ENCODE results near the gene RASD2.

Gene RASD2

DNA sequence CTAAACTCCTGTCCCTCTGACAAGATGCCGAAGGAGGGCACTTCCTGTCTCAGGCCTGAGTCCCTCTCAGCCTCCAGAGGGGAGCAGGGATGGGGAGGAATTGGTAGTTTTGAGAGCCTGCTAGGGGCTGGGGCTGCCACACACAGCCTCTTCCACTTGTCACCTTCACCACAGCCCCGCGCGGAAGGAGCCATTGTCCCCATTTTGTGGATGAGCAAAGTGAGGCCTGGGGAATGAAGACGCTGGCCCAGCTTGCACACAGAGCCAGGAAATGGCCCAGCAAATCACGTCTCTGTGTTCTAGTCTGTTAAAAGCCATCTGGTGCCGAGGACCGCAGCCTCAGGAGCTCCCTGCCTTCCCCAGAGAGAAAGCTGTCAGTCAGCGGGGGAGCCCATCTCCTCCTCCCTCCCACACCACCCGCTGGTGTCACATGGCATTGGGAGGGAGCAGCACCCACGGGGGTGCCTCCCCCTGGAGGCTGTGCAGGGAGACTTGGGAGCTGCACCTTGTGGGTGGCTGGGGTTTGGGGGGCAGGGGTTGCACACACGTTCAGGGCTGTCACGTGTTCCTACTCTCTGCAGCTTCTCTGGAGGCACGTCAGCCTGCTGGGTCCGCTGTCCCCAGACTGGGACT, 34.6 kb downstream of the RASD2 start:
- in situ Hi-C loops (cut with HindIII; ENCODE audit: low pct_unique_long_range_greater_than_20kb, low sequenced_read_pairs), result no loop called here
- no peak for DNase-seq (ENCODE audit: low read depth in 1 of 2, low spot score in 1 of 2)
- TF ChIP-seq JUND (IDR thresholded peaks at IDR 0.05; ENCODE audit: low read depth), result no peak

DNA sequence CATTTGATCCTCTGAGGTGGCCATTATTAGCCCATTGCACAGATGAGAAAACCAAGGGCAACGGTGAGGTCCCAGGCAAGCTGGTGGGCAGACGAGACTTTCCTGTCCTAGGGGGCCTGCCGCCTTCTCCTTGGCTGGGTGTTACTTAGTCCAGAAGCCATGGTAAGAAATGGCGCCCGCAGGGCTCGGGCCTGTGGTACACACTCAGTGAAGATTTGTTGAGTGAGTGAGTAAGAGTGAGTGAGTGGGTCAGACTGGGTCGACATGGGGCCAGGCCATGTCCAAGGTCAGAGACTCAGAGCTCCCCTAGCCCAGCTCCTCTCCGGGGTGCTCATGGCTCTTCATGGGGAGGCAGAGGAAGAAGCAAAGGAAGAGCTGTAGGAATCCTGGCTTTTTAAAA, 36.0 kb downstream of the RASD2 start:
- no peak for TF ChIP-seq JUND (IDR thresholded peaks at IDR 0.05; ENCODE audit: low read depth)
- no peak for DNase-seq (ENCODE audit: low read depth in 1 of 2, low spot score in 1 of 2)
- in situ Hi-C loops (cut with HindIII; ENCODE audit: low pct_unique_long_range_greater_than_20kb, low sequenced_read_pairs), result no loop called here

DNA sequence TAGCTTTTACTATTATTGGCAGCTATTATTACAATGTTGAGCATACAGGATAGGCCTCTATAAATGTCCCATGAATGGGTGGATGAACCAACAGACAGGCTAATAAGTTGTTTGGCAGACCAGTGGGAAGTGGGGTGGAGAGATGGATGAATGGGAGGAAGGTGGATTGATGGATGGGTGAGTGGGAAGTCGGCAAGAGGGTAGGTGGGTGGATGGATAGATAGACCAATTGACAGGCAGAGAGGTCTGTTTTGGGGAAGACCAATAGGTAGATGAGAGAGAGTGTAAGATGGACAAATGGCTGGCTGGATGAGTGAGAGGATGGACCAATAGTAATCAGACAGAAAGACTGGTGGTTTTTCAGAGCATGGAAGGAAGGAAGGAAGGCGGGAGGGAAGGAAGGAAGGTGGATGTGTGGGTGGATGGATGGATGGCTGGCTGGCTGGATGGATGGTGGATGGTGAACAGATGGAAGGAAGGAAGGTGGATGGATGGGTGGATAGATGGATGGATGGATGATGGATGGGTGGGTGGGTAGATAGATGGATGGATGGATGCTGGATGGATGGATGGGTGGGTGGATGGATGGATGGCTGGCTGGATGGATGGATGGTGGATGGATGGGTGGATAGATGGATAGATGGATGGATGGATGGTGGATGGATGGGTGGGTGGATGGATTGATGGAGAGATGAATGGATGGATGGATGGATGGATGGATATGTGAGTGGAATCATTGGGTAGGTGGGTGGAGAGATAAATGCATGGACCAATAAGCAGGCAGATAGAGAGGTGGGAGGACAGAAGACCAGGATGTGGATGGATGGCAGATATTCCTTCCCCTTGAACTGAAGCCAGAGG, 37.4 kb downstream of the RASD2 start:
- no peak for TF ChIP-seq JUND (IDR thresholded peaks at IDR 0.05; ENCODE audit: low read depth)
- in situ Hi-C loops (cut with HindIII; ENCODE audit: low pct_unique_long_range_greater_than_20kb, low sequenced_read_pairs), result no loop called here
- no peak for DNase-seq (ENCODE audit: low read depth in 1 of 2, low spot score in 1 of 2)

DNA sequence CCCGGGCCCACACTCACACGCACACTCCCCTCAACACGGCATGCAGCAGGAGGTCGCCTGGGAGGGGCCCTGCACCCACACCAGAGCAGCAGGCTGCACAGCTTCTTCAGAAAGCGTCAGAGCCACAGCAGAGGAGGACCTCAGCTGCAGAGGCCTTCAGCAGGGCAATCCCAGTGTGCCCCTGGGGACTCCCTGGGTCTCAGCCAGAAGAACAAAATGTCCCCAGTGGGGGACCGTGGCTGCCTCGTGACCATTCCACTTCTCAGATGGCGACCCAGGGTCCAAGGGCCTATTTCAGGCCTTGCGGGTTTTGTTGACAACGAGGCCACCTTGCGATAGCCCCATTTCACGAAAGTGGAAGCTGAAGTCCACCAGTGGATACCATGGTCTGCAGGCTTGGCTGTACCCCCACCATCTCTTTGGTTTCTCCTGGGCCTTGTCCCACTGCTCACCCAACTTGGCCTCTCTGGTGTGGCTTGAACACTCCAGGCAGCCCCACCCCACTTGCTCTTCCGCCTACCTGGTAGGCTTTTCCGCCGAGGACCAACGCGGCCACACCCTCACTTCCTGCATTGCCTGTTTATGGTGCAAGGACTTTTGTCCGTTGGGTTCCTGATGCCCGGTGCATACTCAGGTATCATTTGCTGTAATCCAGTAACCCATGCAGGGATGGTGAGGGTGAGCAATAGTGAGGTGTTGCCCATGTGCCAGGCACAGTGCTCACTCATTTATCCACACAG, 38.4 kb downstream of the RASD2 start:
- no peak for DNase-seq (ENCODE audit: low read depth in 1 of 2, low spot score in 1 of 2)
- TF ChIP-seq JUND (IDR thresholded peaks at IDR 0.05; ENCODE audit: low read depth), result no peak
- in situ Hi-C loops (cut with HindIII; ENCODE audit: low pct_unique_long_range_greater_than_20kb, low sequenced_read_pairs), result no loop called here

DNA sequence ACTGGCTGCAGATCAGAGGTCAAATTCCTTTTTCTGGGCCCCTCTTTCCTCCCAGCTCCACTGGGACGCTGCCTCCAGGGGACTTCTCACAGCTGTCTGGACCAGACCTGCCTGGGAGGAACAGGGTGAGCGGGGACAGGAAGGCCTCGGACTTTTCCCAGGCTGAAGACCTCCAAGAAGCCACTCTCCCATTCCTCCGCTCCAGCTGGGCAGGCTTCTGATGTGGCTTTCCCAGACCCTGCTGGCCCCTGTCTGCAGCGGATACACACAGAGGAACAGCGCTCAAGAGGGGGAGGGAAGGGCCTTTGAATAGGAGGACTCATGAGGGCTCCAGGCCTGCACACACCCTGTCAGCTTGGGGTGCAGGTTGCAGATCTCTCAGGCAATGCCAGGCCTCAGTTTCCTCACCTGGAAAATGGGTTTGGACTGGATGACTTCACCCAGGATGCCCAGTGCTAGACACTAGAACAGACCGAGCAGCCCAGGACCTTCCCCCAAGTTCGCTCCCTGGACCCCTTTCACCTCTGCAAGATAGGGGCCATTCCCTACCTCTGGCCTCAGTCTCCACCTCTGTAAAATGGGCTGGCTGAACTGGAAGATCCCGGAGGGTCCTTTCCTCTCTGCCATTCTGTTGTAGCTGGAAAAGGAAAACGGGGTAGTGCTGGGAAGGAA, 39.9 kb downstream of the RASD2 start:
- in situ Hi-C loops (cut with HindIII; ENCODE audit: low pct_unique_long_range_greater_than_20kb, low sequenced_read_pairs), result no loop called here
- no peak for DNase-seq (ENCODE audit: low read depth in 1 of 2, low spot score in 1 of 2)
- TF ChIP-seq JUND (IDR thresholded peaks at IDR 0.05; ENCODE audit: low read depth), result no peak

DNA sequence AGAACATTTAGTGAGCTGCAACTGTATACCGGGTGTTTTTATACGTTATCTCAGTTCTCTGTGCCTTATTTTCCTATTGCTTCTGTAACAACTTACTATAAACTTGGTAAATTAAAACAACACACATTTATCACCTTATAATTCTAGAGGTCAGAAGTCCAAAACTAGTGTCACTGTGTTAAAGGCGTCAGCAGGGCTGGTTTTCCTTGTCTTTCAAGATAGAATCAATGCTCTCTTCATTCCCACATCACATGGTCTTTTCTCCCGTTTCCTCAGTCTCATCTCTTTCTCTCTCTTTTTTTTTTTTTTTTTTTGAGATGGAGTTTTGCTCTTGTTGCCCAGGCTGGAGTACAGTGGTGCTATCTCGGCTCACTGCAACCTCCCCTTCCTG, 40.4 kb downstream of the RASD2 start:
- no peak for DNase-seq (ENCODE audit: low read depth in 1 of 2, low spot score in 1 of 2)
- TF ChIP-seq JUND (IDR thresholded peaks at IDR 0.05; ENCODE audit: low read depth), result no peak
- in situ Hi-C loops (cut with HindIII; ENCODE audit: low pct_unique_long_range_greater_than_20kb, low sequenced_read_pairs), result no loop called here

DNA sequence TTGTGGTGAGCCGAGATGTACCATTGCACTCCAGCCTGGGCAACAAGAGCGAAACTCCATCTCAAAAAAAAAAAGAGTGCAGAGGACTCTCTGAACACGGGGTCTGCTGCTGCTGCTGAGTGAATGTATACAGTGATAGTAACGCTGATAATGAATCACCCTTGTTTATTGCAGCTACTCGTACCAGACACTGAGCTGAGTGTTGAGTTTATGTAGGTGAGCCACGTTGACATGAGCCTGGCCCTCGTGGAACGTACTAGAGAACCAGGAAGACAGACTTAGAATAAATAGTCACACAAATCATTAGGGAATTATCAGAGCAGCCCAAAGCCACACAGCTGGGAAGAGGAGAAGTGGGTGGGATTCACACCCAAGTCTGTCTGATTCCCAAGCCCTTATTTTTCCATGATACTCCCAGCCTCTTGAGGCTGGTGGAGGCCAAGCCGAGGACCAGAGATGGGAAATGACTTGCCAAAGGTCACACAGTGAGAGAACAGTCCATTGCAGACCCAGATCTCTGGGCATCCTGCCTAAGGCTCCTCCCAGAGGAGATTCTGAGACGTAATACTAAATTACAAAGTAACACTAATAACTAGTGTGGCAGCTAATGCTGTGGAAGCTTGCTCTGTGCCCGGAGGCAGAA, 41.7 kb downstream of the RASD2 start:
- no peak for TF ChIP-seq JUND (IDR thresholded peaks at IDR 0.05; ENCODE audit: low read depth)
- DNase-seq (ENCODE audit: low read depth in 1 of 2, low spot score in 1 of 2), result no peak
- in situ Hi-C loops (cut with HindIII; ENCODE audit: low pct_unique_long_range_greater_than_20kb, low sequenced_read_pairs), result no loop called here

DNA sequence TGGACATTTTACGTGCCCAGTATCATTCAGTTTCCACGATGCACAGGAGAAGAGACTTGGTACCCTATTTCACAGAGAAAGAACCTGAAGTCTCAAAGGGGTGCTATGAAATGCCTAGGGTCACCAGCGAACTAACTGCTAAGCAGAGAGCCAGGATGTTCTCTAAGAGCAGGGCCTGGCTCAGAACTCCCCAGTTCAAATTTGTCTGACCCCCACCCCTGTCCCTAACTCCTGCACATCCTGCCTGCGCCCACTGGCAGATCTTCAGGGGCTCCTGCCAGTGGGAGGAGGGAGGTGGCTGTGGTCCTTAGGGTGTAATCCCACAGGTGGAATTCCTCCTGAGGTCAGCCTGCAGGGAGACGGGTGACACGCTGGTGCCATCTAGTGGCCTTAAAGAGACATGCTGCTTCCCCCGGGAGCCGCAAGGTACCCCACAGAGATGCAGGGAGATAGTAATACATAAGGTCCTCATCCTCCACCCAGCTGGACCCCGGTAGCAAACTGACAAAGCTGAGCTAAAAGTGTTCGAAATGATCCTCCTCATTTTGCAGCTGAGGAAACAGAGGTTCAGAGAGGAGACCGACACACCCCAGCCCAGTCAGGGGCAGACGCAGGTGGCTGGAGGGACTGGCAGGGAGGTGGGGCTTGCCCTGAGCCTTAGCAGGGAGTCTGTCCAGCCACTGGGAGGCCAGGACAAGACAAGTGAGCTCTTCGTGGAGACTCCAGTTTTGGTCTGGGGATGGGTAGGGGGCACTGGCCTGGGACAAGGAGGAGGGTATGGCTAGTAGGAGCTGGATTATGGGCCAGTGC, 42.4 kb downstream of the RASD2 start:
- in situ Hi-C loops (cut with HindIII; ENCODE audit: low pct_unique_long_range_greater_than_20kb, low sequenced_read_pairs), result no loop called here
- DNase-seq (ENCODE audit: low read depth in 1 of 2, low spot score in 1 of 2), result peak; percentile 70 to 76

DNA sequence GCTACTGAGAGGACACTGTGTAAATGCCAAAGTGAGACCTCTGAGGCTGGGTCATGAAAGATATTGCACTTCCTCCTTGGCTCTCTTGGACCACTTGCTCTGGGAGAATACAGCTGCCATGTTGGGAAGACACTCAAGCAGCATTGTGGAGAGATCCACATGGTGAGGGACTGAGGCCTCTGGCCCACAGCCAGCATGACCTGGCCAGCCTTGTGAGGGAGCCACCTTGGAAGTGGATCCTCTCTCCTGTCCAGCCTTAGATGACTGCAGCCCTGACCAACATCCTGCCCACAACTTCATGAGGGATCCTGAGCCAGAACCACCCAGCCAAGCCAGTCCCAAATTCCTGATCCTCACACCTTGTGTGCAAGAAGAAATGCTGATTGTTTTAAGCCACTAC, 46.1 kb downstream of the RASD2 start:
- no peak for DNase-seq (ENCODE audit: low read depth in 1 of 2, low spot score in 1 of 2)
- in situ Hi-C loops (cut with HindIII; ENCODE audit: low pct_unique_long_range_greater_than_20kb, low sequenced_read_pairs), result no loop called here
- no peak for TF ChIP-seq JUND (IDR thresholded peaks at IDR 0.05; ENCODE audit: low read depth)

More for the DNA sequence above, 42.4 kb downstream of the RASD2 start:
- TF ChIP-seq JUND (IDR thresholded peaks at IDR 0.05; ENCODE audit: low read depth), result no peak

DNA sequence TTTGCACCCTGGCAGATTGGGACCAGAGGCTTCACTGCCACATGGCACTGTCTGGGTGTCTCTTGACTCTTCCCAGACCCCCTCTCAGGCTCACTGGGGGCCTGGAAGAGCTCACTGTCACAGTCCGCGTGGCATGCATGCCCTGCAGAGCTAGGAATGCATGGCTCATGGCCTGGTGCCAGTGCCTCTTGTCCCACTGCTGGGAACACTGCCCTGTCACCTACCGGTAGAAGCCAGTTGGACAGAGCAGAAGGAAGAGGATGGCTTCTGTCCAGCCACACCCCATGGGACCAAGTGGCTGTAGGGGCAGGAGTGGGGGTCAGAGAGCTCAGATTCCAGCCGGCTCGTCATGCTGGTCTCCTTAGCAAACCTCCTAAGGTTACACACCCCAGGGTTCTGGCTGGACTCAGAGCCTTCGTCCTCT, 46.8 kb downstream of the RASD2 start:
- DNase-seq (ENCODE audit: low read depth in 1 of 2, low spot score in 1 of 2), result peak; percentile 38 to 88
- in situ Hi-C loops (cut with HindIII; ENCODE audit: low pct_unique_long_range_greater_than_20kb, low sequenced_read_pairs), result no loop called here
- TF ChIP-seq JUND (IDR thresholded peaks at IDR 0.05; ENCODE audit: low read depth), result no peak

DNA sequence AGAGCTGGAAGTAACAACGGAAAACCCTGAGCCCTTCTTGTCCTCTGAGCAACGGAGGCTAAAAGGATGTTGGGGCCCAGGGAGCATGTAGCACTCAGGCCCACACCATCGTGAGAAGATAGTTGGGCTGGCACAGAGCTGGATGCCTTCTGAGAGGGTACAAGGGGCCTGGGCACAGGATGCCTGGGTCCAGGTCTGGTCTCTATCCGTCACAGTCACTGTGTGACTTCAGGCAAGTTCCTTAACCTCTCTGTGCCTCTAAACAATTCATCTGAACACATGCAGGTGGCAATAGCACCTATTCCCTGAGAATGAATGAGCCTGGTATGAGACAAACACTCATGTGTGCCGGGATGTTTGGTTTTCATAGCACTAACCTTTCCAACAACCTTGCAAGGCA, 47.3 kb downstream of the RASD2 start:
- no peak for TF ChIP-seq JUND (IDR thresholded peaks at IDR 0.05; ENCODE audit: low read depth)
- in situ Hi-C loops (cut with HindIII; ENCODE audit: low pct_unique_long_range_greater_than_20kb, low sequenced_read_pairs), result no loop called here

More for the DNA sequence above, 47.3 kb downstream of the RASD2 start:
- DNase-seq (ENCODE audit: low read depth in 1 of 2, low spot score in 1 of 2), result no peak
